Measurements from ENCODE around the gene B4GALNT1. TPM values are rescaled to one million over a fixed set of nuclear protein-coding genes. Genes with fewer than 3 reads are reported as not detected.
A peak's percentile ranks its signal among the peaks of the same experiment; 100 is the strongest.

The B4GALNT1 gene
- total RNA-seq, 1 experiment from 2014 or later = 11.1 TPM

GRCh38 chr12:57604992-57605810, 27.8 kb downstream of the B4GALNT1 start:
- Mint-ChIP-seq H3K9me3 (ENCODE audit: low read depth, unreplicated experiment) (no peaks in the 10 kb centered on the region), H3K4me3 (ENCODE audit: low read depth, unreplicated experiment) (peak overlapping the region; percentile 67), H3K4me1 (ENCODE audit: low read depth, unreplicated experiment) (peaks cover 8% of the 10 kb centered on the region), H3K27me3 (ENCODE audit: unreplicated experiment) (peaks cover 7% of the 10 kb centered on the region), H3K27ac (ENCODE audit: unreplicated experiment) (peak overlapping the region; percentile 48), H3K36me3 (ENCODE audit: insufficient read depth, unreplicated experiment) (peaks cover 23% of the 10 kb centered on the region)
- peak; percentile 42 for DNase-seq
- BruUV-seq (replicated peaks) = TSS peak; percentile 27
- no peak for TF ChIP-seq CTCF (IDR thresholded peaks at IDR 0.05; ENCODE audit: unreplicated experiment)
- intact Hi-C loops (cut with micrococcal nuclease; ENCODE audit: unreplicated experiment) = no loop called here
- CTCF ChIA-PET = interaction anchor here (0.9 to 1.2 kb wide), 3 partner anchors 9 to 28 kb away, joined by 3 read pairs; partner anchors contain the start of gene B4GALNT1

GRCh38 chr12:57604454-57604991, 28.5 kb downstream of the B4GALNT1 start, which contains the start of gene DTX3:
DTX3 (plus strand) TSS chr12:57604824; CDS start chr12:57606518, 1,694 bp downstream.
- DNase-seq = peak; percentile 36
- H3K9me3 Mint-ChIP-seq (ENCODE audit: low read depth, unreplicated experiment) = no peaks in the 10 kb centered on the region
- CTCF ChIA-PET = interaction anchor here (0.9 kb wide), 1 partner anchor 21 kb away, joined by 3 read pairs; no protein-coding TSS in a partner anchor
- no TSS peak for BruUV-seq (replicated peaks)
- H3K27me3 Mint-ChIP-seq (ENCODE audit: unreplicated experiment) = no peaks in the 10 kb centered on the region
- intact Hi-C loops (cut with micrococcal nuclease; ENCODE audit: unreplicated experiment) = no loop called here
- peaks cover 8% of the 10 kb centered on the region for H3K4me1 Mint-ChIP-seq (ENCODE audit: low read depth, unreplicated experiment)
- H3K36me3 Mint-ChIP-seq (ENCODE audit: insufficient read depth, unreplicated experiment) = peaks cover 29% of the 10 kb centered on the region
- H3K27ac Mint-ChIP-seq (ENCODE audit: unreplicated experiment) = peak within 1 kb of the TSS; percentile 48
- no peak for TF ChIP-seq CTCF (IDR thresholded peaks at IDR 0.05; ENCODE audit: unreplicated experiment)
- H3K4me3 Mint-ChIP-seq (ENCODE audit: low read depth, unreplicated experiment) = peak within 1 kb of the TSS; percentile 67

GRCh38 chr12:57603815-57604453, 29.1 kb downstream of the B4GALNT1 start:
- H3K4me3 Mint-ChIP-seq (ENCODE audit: low read depth, unreplicated experiment) = peak overlapping the region; percentile 67
- intact Hi-C loops (cut with micrococcal nuclease; ENCODE audit: unreplicated experiment) = no loop called here
- peak overlapping the region; percentile 48 for H3K27ac Mint-ChIP-seq (ENCODE audit: unreplicated experiment)
- H3K36me3 Mint-ChIP-seq (ENCODE audit: insufficient read depth, unreplicated experiment) = peaks cover 35% of the 10 kb centered on the region
- peaks cover 8% of the 10 kb centered on the region for H3K4me1 Mint-ChIP-seq (ENCODE audit: low read depth, unreplicated experiment)
- no peak for DNase-seq
- no peaks in the 10 kb centered on the region for H3K9me3 Mint-ChIP-seq (ENCODE audit: low read depth, unreplicated experiment)
- H3K27me3 Mint-ChIP-seq (ENCODE audit: unreplicated experiment) = no peaks in the 10 kb centered on the region
- BruUV-seq (replicated peaks) = no TSS peak
- TF ChIP-seq CTCF (IDR thresholded peaks at IDR 0.05; ENCODE audit: unreplicated experiment) = no peak
- CTCF ChIA-PET = interaction anchor here (0.9 kb wide), 1 partner anchor 20 kb away, joined by 3 read pairs; no protein-coding TSS in a partner anchor

- CTCF ChIA-PET = no interaction called here
- no peak for DNase-seq
- Mint-ChIP-seq H3K4me3 (ENCODE audit: low read depth, unreplicated experiment) (peak overlapping the region; percentile 67), H3K27me3 (ENCODE audit: unreplicated experiment) (no peaks in the 10 kb centered on the region), H3K27ac (ENCODE audit: unreplicated experiment) (peak overlapping the region; percentile 48), H3K9me3 (ENCODE audit: low read depth, unreplicated experiment) (no peaks in the 10 kb centered on the region), H3K4me1 (ENCODE audit: low read depth, unreplicated experiment) (peaks cover 8% of the 10 kb centered on the region), H3K36me3 (ENCODE audit: insufficient read depth, unreplicated experiment) (peaks cover 37% of the 10 kb centered on the region)
- intact Hi-C loops (cut with micrococcal nuclease; ENCODE audit: unreplicated experiment) = no loop called here
- TF ChIP-seq CTCF (IDR thresholded peaks at IDR 0.05; ENCODE audit: unreplicated experiment) = no peak
- no TSS peak for BruUV-seq (replicated peaks)
Measured at GRCh38 chr12:57603324-57603723, 29.7 kb downstream of the B4GALNT1 start.
